GM11168 (cell line): ENCODE results near the gene NCOA1.

Experiments
- in situ Hi-C: fragments of 300-500 bp; cut with MboI; formaldehyde crosslinking; loops from one replicate; pipeline ENCODE4 v1.12.0; 2022; ENCODE audit warnings: low sequenced_read_pairs; ENCODE audit not compliant: unreplicated experiment

NCOA1 gene

DNA sequence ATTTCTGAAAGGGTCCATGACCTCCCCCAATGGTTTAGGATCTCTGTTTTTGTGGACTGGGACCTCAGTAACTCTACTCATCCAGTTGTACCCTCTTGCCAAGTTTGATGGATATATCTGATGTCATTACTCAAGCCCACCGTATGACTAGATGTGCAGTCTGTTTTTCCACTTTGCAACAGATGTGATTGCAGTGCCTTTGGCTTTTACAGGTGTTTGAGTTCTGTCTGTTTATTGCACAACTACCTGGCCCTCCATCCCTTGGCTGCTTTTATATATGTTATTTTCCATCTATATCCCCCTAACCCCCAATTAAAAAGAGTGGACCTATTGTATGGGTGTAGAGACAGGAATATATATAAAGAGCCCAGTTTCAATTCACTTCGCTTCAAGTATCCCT, 10.8 kb downstream of the NCOA1 start:
- in situ Hi-C loops: no loop called here

DNA sequence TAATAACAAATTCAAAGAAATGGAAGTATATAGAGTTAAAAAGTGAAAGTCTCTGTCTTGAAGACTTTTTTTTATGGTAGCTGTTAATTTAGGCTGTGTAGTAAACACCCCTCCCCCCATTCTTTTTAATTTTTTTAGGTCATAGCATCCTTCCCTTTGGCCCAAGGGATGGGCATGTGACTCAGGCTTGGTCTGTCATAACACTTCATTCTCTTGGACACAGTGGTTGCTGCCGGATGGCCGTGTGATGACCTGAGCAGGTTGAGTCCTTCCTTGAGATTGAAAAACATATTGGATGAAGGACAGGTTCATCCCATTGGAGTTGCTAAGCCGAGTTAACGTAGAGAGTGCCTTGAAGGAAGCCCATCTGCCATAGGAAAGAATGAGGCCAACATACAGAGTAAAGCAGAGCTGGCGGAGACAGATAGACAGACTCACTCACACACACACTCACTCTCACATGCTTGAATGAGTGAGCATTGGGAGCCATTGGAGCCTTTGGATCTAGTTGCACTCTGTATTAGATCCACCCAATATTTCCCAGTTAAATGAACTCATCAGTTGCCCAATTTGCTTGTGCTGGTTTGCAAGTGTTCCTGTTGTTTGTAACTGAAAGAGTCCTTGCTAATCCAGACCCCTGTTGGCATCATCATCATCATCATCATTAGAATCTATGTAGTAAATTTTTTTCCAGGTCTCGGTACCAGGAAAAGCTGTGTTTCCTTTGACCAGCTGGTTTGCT, 14.7 kb downstream of the NCOA1 start:
- in situ Hi-C loops: no loop called here

DNA sequence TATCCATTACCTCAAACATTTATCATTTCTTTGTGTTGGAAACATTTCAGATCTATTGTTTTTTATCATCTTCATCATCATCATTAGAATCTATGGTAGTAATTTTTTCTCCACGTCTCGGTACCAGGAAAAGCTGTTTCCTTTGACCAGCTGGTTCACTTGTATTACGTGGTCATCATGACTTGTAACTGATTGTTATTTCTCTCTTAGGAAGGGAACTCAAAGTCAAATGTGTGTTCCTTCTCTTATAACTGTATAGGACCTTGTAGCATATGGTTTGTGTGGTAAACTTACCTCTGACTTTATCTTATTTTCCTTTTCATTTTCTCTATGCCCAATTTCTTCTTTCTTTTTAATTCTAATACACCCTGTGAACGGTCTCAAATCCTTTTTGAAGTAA, 16.5 kb downstream of the NCOA1 start:
- in situ Hi-C loops: no loop called here

DNA sequence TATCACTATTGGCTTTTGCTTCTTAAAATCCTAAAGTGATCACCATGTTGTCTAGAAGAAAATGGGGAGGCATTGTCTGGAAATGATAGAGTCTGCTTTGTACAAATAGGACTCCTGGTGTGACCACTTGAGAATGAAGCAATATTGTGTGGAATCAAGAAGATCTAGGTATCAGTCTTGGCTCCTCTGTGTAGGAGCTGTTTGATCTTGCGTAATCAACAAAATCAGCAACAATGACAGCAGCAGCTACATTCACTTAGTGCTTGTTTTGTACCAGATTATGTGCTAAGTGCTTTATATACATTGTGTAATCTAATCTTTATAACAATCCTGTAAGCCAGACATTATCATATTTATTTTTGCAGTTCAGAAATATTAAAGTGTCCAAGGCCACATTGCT, 17.8 kb downstream of the NCOA1 start:
- in situ Hi-C loops: no loop called here

DNA sequence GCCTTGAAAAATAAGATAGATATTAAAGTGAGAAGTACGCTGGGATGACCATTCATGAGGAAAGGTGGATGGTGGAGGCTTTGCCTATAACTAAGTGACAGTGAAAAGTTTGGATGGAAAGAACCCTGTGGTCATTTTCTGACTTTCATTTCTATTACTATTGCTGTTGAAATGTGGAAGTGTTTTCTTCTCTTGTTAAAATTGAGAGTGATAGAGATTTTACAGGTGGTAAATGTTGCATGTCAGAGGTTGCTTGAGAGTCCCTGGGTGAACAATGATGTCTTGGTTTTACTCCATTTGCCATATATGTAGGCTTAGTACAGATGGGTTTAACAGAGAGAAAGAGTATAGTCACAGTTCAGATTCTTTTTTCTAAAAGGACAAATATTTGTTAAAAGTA, 18.4 kb downstream of the NCOA1 start:
- in situ Hi-C loops: no loop called here

DNA sequence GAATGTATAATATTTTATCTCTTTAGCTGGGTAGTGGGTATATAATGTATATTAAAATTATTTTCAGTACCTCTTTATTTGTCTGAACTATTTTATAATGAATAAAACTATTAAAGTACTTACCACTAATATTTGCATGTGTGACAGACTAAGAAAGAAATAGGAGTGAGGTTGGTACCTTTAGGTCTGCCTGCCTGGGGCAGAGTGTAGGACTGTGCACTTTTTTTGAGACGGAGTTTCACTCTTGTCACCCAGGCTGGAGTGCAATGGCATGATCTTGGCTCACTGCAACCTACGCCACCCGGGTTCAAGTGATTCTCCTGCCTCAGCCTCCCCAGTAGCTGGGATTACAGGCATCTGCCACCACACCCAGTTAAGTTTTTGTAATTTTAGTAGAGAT, 18.8 kb downstream of the NCOA1 start:
- in situ Hi-C loops: no loop called here

DNA sequence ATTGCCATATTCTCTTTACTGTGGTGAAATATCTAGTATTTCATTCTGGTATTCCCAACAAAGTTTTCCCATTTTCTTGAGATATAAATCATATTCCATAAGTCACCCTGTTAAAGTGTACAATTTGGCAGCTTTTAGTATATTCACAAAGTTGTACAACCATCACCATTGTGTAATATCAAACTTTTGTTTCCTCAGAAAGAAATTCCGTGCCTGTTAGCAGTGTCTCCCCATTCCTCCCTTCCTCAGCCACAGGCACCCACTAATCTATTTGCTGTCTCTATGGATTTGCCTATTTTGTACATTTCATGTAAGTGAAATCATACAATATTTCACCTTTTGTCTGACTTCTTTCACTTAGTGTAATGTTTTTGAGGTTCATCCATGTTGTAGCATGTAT, 19.7 kb downstream of the NCOA1 start:
- in situ Hi-C loops: no loop called here

DNA sequence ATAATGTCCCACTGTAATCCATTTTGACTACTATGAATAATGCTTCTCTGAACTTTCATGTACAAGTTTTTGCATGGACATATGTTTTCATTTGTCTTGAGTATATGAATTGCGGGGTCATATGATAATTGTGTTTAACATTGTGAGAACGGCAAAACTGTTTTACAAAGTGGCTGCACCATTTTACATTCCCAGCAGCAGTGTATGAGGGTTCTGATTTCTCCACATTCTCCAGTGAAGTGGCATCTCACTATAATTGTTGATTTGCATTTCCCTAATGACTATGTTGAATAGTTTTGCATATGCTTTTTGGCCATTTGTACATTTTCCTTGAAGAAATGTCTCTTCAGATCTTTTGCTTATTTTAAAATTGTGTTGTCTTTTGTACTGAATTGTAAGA, 20.1 kb downstream of the NCOA1 start:
- in situ Hi-C loops: no loop called here

DNA sequence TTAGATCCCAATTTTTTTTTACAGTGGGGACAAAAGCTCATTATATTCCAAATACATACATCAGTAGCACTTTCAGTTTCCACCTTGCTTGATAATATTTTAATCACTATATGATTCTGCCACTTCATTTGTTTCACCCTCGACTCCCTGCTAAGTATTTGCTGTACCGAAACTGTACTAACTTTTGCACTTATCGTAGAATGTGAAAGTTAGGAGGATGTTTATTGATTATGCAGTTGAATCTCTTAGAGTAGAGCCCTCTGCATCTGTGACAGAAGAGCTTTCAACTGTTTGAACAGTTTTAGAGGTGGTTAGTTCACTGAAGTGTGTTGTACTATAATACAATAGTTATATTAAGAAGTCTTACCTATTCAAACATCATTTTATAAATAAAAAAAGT, 20.8 kb downstream of the NCOA1 start:
- in situ Hi-C loops: no loop called here

DNA sequence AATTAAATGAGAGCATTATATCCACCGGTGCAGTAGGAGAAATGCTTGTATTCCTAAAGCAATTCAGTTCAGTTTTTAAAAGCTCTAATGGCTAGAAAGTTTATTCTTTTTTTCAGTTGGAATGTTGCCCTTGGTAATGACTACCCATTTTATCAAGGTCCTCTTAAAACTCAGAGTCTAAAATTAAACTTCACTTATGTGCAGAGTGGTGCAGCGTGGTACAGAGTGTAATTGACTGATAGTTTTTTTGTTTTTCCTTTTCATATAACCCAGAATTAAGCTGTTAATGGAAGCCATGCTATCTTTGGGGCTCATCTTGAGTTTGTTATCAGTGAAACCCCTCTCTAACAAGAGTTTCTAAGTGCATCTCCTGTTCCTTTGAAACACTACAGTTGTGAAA, 21.4 kb downstream of the NCOA1 start:
- in situ Hi-C loops: no loop called here

DNA sequence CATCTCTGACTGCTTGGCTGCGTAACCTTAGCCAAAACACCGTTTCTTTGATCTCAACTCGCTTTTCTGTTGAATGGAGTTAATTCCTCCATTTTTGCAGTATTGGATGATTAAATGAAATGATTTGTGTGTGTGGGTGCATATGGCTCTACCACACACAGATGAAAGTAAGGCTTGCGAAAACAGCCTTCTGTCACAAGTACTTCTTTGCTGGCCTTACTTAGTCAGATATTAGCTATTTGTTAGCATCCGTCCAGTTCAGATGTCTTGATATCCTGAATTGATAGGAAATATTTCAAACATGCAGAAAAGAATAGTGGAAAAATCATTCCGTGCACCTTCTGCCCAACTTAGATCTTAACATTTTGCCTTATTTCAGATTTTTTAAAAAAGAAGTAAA, 21.8 kb downstream of the NCOA1 start:
- in situ Hi-C loops: no loop called here

DNA sequence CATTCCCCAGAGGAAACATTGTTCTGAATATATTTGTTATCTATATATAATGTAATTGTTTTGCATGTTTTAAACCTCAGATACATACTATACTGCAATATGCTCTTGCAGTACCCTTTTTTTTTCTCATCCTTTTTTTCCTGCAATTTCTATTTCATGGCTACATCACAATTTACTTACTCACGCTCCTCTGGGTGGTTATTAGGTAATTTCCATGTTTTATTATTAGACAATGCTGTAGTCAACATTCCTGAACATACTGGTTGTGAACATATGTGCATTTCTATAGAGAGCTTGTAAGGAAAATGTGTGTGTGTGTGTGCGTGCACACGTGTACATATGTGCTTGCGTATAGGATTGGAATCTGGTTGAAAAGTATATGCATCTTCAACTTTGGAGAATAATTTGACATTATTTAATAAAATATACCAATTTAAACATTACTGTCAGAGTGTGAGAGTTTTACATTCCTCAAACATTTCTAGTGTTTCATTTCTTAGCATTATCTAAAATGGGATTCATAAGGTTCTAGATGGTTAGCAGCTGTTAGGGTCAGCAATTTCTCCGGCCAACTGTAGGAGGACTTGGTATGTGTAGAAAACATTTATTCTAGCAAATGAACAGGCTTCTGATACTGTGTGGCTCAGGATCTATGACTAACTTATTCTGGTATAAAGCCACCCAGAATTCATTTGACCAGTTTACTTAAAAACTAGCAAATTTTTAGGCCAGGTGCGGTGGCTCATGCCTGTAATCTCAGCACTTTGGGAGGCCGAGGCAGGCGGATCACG, 22.4 kb downstream of the NCOA1 start:
- in situ Hi-C loops: no loop called here

DNA sequence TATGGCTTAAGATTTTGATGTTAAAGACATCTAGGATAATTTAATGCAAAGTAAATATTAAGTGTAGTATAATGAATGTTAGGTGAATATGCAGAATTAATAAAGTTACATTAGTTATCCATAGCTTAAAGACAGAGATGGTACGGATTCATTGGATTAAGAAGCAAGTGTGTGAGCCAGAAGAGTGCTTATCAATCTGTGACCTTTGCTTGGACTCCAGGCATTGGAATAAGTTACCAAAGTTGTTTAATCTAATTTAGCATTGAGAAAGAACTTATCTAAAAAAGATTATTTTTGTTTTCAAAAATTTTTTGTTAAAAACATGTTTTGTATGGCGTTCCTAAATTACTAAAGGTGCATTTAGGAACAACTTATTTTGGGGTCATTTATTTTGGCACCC, 23.8 kb downstream of the NCOA1 start:
- in situ Hi-C loops: no loop called here

DNA sequence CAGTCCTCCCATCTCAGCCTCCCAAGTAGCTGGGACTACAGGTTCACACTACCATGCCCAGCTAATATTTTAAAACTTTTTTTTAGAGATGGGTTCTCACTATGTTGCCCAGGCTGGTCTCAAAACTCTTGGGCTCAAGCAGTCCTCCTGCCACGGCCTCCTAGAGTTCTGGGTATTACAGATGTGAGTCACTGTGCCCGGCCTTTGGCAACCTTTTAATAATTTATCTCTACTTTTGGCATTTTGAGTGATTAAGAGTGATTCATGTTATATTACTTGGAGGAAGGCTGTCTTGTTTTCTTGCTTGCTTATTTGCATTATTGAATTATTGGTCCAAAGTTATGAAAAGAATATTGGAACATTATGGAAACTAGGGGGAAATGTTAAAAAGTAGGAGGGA, 24.3 kb downstream of the NCOA1 start:
- in situ Hi-C loops: no loop called here

DNA sequence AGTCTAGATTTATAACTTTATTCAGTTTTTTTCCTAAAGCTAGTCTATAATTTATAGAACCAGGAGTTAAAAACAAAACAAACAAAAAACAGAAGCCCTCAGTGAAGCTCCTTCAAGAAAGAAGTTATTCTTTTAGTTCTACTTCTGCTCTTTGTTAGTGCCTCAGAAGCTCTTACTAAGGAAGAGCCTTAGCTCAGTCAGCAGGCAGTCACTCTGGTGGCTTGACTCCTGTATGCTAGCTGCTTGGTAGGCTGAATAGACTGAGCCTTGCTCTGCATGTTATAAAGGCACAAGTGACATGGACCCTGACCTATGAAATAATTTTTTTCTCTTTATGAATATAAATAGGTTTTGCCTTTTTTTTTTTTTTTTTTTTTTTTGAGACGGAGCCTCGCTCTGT, 24.8 kb downstream of the NCOA1 start:
- in situ Hi-C loops: no loop called here

DNA sequence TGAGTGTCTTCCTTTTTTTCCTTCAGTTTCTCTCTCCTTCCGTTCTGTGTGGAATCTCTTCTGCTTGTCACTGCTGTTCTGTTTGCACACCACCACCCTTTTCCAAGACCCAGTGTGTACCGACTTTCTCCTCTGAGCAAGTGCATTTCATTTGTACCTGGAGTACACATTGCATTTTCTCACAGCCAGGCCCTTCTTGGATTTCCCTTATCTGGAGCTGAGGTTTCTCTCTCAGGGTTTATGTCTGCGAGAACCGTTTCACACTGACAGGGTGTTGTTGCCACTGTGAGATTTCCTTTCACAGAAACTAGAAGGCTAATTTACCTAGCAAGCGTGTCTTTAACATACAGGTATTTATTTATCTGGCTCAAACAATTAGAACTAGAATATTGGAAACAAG, 26.2 kb downstream of the NCOA1 start:
- in situ Hi-C loops: no loop called here

DNA sequence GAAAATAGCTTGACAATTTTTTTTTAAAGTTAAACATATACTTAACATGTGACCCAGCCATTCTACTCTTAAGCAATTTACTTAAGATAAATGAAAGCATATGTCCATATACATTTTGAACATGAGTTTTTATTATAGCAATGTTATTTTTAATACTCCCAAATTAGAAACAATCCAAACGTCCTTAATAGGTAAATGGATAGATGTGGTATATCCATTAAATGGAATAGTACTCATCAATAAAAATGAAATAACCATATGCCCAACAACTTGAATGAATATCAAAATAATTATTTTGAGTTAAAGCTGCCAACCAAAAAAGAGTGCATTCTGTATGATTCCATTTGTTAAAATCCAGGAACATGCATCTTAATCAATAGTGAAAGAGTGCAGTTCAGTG, 29.1 kb downstream of the NCOA1 start:
- in situ Hi-C loops: no loop called here

DNA sequence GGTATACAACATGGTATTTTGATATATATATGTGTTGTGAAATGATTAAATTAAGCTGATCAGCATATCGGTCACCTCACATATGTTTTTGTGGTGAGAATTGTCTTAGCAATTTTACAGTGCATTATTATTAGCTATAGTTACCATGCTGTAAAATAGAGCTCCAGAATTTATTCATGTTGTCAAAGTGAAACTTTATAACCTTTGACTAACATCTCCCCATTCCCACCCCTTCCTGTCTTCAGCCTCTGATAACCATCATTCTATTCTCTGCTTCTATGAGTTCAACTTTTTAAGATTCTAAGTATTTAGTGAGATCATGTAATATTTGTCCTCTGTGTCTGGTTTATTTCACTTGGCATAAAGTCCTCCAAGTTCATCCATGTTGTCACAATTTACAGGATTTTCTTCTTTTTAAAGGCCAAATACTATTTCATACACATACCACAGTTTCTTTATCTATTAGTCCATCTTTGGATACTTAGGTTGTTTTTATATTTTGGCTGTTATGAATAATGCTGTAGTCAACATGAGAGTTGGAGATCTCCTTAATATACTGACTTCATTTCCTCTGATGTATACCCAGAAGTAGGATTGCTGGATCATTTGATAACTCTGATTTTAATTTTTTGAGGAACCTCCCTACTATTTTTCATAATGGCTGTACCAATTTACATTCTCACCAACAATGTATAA, 30.3 kb downstream of the NCOA1 start:
- in situ Hi-C loops: no loop called here

DNA sequence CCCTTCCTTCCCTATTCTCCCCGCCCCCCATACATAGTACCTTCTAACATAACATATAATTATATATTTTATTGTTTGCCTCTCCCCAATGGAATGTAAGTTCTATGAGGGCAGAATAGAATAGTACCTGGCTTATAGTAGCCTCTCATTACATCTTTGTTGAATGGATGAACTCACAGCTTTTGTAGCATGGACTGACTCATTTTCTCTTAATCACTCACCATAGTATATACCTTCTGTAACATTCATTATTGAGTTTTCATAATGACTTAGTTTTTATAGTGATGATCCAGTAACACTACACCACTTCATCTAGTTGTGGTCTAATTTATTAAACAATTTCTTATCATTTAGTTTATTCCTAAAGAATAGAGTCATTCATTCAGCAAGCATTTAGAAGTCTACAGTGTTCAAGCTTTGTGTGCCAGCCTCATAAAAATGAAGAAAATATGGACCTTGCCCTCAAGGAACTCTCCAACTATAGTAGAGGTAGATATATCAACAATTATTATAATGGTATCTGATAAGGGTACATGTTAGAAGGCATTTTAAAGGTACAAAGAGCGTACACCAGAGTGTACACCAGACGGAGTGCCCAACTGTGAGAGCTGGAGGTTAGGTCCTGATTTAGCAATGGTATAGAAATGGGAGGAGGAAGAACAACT, 31.1 kb downstream of the NCOA1 start:
- in situ Hi-C loops: no loop called here

DNA sequence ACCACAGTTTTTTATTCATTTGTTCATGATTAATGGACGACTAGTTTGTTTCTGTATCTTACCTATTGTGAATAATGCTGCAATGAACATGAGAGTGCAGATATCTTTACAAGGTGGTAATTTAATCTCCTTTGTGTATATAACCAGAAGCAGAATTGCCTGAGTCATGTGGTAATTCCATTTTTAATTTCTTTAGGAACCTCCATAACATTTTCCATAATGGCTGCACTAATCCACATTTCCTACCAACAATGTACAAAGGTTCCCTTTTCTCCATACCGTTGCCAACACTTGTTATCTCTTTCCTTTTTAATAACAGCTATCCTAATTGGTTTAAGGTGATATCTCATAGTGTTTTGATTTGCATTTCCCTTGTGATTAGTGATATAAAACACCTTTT, 36.5 kb downstream of the NCOA1 start:
- in situ Hi-C loops: no loop called here

DNA sequence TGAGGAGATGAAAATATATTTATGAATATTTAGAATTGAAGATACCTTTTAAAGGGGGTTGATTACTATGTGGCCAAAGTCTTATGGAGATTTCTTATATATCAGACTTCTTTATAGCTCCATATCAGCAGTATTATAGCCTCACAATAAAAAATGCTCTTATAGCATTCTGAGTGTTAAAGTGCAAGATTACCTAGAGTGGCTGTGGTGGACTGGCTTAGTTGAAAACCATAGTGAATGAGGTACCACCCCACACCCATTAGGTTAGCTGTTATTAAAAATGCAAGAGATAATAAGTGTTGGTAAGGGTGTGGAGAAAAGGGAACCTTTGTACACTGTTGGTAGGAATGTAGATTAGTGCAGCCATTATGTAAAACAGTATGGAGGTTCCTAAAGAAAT, 39.7 kb downstream of the NCOA1 start:
- in situ Hi-C loops: no loop called here
